ENCODE data around the gene IMPG2.

The IMPG2 gene

DNA sequence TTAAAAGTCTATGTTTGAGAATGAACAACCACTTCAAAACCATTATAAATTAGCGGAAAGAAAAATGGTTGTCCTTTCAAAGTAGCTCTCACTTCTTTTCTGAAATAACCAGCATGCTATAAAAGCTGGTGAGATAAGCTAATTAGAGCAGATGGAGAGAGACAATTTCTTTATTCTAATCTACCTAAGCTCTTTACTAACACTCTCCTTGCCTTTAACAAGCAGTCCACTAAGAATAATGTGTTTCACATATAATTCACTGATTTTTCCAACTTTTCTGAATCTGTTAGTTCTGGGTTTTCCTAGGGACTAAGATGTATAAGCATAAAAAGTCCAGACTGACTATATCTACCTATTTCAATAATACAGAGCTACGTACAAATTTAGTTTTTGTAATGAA lies at the start of gene IMPG2:
TSS of gene IMPG2 (minus strand) at position 101 of the 400 bp plus-strand sequence. CDS start 203 bp downstream, outside the sequence.
- no peak for DNase-seq

DNA sequence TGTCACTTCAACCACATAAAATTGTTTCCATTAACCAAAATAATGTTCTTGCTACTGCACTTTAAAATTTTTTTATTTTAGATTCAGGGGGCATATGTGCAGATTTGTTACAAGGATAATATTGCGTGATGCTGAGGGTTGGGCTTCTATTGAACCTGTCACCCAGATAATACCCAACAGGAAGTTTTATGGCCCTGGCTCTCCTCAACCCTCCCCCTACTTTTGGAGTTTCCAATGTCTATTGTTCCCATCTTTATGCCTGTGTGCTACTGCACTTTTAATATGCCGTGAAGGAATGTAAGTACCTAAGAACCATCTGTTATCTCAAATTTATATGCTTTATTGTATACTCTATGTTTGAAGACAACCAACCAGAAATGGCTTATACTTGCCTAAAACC lies 42.0 kb upstream of the IMPG2 start:
- no peak for DNase-seq

DNA sequence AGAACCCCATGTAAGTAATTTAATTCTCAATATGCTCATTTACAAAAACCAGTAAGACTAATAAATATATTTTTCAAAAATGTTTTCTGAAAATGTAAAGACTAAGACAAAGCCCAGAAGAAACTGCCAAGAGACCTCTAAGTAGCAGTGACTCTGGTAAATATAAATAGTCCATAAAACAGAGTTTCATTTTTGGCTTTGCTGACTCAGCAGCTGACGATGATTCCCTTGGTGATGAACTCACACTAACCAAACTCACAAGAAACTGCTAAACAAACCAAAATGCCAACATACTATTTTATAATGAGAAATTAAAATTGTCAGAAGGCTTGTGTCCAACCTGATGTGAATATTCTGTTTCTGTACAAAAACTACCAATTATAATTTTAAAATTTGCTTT lies 31.5 kb upstream of the IMPG2 start:
- DNase-seq, result no peak

DNA sequence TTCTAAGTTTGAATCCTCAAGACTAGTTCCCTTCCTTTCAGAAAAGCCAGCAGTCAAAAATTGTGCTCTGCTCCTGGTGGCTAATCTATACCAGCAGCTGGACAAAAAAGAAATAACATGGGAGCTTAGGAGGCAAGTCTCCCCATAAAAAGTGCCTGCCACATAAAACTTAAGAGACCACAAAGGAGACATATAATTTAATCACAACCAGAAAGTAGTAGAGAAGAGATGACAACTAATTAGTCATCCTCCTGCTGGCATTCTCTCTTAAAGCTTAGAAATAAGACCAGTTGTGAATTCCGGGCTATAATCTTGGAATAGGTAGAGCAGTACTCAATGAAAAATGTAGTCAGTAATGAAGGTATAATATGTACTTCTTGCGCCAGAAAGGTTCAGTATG lies 20.2 kb upstream of the IMPG2 start:
- DNase-seq, result no peak

DNA sequence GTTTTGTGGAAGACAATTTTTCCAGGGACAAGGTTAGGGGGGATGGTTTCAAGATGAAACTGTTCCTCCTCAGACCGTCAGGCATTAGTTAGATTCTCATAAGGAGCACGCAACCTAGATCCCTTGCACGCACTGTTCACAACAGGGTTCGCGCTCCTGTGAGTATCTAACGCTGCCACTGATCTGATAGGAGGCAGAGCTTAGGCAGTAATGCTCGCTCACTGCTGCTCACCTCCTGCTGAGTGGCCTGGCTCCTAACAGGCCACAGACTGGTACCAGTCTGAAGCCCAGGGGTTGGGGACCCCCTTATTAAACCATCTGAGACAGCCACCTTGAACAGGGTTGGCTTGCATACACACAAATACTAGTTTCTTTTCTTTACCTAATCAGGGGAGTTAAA lies 13.5 kb upstream of the IMPG2 start:
- DNase-seq, result no peak

DNA sequence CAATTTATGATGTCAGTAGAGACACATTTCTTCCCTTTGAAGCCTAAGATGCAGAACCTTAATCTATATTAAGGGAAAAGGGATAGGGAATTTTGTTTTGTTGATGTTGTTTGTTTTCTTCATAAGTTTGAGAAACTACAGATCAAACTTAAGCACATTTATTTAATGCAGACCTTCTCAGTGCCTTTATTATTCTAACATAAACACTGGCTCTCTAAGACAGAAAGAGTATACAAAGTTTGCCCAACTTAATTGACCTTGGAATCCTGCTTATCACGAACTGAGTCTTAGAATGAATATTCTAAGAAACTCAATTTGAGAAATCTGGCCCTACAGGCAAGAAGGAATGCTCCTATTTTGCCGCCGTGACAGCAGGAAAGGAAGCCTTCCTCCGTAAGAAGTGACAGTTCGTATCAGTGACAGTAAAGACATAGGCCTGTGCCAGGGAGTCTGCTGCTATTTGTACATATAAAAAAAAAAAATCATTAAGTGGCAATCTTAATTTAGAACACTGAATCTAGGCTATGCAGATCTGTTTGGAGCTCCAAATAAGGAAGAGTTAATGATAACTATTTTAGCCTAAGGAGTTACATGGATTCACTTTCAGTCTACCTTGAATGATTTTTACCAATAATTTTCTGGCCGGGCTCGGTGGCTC lies 8.8 kb upstream of the IMPG2 start:
- DNase-seq, result no peak

DNA sequence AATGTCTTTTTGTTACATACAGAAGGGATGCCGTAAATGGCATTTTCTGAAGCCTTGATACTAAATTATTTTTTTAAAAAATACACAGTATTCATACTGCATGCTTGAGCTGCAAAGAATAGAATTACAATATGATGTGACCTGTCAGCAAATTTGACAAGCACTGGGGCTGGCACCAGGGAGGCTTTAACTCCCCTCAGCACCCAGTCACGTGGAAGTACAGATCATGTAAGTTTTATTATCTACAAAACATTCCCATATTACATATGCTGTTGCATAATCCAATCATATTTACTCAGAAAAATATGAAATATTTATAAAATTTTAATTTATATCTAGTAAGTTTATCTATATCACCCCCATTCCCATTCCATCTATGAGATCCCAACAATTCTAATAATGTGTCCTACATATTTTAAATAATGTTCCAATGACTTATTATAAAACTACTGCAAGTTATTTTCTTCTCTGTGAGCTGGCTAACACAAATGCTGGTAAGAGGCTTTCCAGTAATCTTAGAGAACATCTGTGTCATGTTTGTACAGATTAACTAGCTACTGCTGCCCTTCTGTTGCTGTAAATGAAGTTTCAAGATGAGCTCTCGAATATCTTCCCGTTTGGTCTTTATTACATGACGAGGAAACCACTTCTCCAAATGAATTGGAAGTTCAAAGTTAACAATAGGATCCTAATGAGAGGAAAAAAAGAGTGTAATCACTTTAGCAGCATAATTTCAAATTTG lies 5.2 kb upstream of the IMPG2 start:
- no peak for DNase-seq

DNA sequence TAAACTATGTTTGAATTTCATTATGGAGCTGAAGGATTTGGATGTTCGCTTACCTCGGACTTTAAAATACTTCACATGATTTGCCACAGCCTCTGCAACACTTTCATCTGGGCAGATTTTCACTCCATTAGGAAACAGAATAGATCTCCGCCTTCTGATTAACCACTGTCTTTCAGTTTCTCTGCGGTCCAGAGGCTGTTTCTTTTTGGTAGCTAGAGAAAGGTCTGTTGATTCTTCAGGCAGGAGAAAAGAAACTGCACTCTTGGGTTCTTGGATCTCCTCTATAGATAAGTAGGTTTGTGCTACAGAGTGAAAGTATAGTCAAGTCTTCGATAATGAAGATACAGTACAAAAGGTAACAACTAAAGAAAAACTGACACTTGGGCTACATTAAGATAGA lies 844 bp downstream of the IMPG2 start:
- DNase-seq, result no peak

DNA sequence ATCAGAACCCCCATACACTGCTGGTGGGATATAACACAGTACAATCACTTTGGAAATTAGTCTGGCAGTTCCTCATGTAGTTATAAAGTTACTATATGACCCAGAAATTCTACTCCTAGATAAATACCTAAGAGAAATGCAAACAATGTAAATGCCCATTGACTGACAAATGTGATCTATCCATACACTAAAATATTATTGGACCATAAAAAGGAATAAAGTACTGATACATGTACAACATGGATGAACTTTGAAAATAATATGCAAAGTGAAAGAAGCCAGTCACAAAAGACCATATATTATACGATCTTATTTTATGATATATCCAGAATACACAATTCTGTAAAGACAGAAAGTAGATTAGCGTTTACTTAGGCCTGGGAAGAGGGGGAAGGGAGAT lies 7.8 kb downstream of the IMPG2 start:
- no peak for DNase-seq

DNA sequence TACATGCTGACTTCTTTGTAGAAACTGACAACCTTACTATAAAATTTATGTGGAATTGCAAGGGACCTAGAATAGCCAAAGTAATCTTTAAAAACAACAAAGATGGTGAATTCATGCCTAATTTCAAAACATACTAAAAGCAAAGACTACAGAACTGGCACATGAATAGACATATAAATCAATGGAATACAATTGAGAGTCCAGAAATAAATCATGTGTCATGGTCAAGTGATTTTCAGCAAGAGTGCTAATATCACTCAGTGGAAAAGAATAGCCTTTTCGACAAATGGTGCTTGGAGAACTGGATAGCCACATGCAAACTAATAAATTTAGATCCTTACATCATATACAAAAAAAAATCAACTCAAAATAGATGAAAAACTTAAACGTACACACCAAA lies 8.7 kb downstream of the IMPG2 start:
- DNase-seq, result no peak

DNA sequence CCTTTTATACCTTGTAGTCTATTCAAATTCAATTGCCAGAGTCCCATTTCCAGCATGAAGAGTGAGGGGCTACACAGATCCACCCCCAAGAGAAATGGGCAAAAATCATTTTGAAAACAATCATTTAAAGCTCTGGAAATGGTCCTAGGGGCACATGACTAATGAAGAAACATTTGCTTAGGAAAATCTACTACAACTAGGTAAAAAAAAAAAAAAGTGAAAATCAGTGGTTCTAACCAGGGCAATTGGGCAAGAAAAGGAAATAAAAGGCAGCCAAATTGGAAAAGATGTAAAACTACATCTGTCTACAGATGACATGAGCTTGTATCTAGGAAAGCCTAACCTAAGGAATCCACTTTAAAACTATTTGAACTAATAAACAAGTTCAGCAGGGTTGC lies 9.4 kb downstream of the IMPG2 start:
- no peak for DNase-seq

DNA sequence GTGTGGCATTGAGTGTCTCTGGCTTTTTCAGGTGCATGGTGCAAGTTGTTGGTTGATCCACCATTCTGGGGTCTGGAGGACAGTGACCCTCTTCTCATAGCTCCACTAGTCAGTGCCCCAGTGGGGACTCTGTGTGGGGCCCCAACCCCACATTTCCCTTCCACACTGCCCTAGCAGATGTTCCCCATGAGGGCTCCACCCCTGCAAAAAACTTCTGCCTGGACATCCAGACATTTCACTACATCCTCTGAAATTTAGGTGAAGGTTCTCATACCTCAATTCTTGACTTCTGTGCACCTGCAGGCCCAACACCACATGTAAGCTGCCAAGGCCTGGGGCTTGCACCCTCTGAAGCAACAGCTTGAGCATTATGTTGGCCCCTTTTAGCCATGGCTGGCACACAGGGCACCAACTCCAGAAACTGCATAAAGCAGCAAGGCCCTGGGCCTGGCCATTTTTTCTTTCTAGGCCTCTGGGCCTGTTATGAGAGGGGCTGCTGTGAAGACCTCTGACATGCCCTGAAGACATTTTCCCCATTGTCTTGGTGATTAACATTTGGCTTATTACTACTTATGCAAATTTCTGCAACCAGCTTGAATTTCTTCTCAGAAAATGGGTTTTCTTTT lies 12.1 kb downstream of the IMPG2 start:
- peak; percentile 3 for DNase-seq

DNA sequence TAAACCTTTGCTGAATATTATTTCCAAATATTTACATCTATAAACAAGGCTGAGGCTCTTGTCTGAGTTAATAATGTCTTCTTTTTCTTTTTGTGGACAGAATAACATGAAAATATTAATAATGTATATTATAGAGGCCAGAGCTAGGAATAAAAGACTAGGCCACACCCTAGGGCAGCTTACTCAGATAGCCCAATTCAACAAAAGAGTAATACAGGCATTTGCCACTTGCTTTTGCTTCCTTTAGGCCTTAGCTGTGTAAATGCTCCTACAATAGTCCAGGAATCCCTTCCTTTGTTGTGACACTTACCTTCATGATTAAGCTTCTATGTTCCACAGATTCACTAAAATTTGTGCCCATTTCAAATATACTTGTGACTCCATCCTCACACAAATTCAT lies 16.5 kb downstream of the IMPG2 start:
- no peak for DNase-seq

DNA sequence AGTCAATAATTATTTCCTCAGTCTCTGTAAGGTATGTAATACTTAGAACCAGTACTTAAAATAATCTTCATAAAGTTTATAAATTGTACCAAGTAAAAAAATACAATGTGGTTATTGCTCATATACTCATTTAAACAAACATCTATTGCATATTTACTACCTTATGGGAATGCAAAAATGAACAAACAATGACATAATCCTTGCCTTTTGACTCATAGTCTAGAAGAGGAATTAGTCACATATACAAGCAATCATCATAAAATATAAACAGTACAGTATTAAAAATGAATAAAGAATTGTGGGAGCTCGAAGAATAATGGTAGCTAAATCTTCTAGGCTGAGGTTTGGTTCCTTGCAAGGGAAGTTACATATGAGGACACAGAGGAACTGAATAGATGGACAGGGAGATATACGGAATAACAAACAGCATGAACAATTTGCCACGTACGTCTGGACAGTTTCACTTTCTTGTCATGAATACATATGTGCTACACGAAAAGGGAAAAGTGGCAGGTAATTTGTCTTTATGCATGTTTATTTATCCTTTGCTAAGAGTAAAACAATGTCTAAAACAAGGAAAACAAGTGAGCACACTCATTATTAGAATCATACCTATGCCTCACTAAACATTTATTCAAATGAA lies 17.2 kb downstream of the IMPG2 start:
- DNase-seq, result no peak

DNA sequence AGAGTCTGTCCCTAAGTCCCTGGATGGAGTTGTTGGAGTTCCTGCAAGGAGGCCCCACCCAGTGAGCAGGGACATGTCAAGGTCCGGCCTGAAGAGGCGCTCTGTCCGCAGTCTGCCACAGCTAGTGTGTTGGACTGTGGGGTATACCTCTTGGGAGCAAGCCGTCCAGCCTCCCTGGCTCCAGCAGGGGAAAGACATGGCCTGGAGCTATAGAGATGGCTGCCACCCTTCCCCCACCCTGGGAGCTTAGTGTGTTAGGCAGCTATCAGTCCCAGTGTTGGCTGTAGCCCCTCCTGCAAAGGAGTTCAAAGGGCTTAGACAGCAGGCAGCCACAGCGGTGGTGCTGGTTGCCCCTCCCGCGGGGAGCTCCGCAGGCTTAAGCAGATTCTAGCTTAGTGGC lies 20.3 kb downstream of the IMPG2 start:
- no peak for DNase-seq

DNA sequence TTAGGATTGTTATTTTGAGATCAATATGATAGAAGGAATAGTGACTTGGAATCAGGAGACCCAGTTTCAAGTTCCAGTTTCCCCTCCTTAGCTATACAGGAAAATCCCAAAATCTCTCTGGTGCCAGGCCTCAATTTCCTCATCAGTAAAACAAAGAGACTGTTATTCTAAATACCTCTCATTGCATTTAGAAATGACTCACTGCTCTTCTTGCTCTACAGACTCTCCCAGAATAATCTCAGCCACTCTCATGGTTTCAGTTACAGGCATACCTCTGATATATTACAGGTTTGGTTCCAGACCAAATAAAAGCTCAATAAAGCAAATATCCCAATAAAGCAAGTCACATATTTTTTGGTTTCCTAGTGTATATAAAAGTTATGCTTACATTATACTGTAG lies 28.3 kb downstream of the IMPG2 start:
- DNase-seq, result no peak

DNA sequence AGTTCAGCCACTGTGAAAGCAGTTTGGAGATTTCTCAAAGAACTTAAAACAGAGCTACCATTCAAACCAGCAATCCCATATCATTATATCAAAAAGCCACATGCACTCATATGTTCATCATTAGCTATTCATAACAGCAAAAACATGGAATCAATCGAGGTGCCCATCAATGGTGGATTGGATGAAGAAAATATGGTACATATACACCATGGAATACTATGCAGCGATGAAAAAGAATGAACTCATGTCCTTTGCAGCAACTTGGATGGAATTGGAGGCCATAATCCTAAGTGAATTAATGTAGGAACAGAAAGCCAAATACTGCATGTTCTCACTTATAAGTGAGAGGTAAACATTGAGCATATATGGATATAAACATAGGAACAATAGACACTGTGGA lies 32.1 kb downstream of the IMPG2 start:
- no peak for DNase-seq

DNA sequence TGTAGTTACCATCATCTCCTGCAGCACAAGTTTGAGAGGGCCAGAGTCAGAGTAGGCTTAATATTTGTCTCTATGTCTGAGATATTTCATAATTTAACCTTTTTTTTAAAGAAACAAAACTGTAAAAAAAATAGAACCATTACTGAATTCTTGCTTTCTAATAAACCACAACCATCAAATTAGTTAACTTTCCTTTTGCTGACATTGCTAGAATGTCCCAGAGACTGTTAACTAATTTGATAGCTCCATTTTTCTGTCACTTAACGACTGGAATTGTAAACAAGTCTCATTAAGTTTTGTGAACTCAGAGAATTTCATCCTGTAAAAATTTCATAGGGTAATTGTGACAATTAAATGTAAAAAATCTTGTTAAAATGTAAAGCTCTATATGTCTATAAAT lies 35.6 kb downstream of the IMPG2 start:
- DNase-seq, result no peak

DNA sequence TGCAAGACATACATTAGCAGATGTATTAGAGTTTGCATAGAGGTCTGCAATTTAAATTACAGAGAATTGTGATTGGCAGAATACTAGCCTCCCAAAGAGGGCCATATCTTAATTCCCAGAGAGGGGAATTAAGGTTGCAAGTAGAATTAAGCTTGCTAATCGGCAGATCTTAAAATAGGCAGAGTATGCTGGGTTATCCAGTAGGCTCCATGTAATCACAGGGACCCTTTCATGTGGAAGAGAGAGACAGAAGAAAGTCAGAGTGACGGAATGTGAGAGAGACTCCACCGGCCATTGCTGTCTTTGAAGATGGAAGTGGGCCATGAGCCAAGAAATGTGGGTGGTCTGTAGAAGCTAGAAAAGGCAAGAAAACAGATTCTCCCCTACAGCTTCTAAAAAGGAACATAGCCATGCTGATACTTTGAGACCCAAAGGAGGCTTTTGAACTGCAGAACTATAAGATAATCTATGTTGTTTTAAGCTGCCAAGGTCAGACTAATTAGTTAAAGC lies 38.8 kb downstream of the IMPG2 start:
- DNase-seq, result no peak

DNA sequence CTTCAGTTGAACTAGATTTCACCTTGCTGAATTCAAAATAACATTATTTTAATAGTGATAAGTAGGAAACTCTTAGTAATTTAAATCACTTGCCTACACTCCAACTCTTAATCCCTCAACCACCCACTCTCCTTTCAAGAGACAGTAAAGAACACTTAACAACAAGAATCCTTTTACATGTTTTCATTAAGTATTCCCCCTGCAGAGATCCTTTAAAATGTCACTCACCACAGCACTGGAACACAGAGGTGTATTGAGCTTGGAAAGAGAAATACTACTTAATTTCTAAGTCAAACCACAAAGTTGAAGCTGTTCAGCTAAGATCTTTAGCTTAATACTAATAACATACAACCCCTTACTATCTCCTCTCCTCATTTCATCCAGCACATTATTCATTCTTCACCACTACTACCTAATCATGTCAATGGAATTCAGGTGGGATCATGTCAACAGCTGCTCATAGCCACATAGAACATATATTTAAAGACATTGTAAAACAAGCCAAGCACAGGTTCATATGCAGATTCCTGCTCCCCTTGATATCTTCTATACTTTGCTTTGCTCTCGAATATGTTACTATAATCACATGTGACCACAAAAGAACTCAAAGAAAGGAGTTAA lies 40.5 kb downstream of the IMPG2 start:
- DNase-seq, result no peak

DNA sequence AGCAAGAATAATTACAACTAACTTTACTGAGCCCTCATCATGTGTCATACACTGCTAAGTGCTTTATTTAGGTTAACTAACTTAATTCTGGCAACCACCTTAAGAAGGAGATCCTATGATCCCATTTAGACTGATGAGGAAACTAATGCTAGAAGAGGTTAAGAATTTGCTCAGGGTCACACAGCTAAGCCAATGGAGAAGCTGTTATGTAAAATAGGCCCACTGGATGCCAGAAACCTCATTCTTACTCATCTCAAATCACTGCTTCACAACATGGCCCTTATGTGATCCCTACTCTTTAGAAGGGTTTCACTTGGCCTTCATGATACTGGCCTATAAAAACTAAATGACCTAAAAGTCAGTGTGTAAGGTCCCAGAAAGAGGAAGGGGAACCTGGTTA lies 41.2 kb downstream of the IMPG2 start:
- no peak for DNase-seq

DNA sequence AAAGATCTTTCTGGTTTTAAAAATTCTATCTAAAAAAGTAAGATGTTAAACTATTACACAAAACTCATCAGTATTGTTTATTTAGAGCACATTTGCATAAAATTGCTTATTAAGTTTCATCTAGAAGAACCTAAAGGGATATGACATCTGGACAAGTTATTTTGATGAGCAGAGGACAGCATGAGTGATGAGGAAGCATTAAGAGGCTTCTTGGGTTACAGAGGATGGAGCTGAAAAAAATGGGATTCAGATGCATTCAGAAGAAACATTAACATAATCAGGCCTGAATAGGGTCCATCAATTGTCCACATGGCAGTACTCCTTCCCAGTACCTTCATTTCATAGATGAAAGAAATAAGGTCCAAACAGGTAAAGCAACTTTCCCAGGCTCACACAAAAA lies 41.6 kb downstream of the IMPG2 start:
- DNase-seq, result no peak

DNA sequence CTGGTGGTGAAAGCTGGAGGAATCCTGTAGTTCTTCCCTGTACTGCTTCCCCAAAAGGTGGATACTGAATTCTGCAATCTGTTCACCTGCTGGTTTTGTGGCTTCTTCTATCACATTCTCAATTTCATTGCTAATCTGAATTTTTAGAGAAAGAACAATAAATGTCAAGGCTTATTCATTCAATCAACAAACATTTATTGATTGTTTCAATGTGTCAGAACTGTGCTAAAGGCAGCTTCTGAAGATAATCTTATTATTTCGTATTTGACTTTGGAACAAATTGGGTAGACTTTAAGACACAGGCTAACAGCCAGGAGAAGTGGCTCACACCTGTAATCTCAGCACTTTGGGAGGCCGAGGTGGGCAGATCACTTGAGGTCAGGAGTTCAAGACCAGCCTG lies 46.8 kb downstream of the IMPG2 start:
- DNase-seq, result no peak
